ENCODE results near the gene COL4A3. TPM values are rescaled to one million over a fixed set of nuclear protein-coding genes. Genes with fewer than 3 reads are reported as not detected.

COL4A3 gene
- total RNA-seq, 1 experiment from 2014 or later, result 0.15 TPM

- no peak overlapping the region for H2BK12ac ChIP-seq (ENCODE audit: insufficient read length, low read depth, low read length)
- H3T11ph ChIP-seq (ENCODE audit: low read length), result no peak overlapping the region
- H4K8ac ChIP-seq (replicated peaks; ENCODE audit: insufficient read length, low read depth, low read length), result no peak overlapping the region
- H2BK20ac ChIP-seq (ENCODE audit: low read depth, low read length, poor library complexity, severe bottlenecking), result no peak overlapping the region
- no peak overlapping the region for H4K91ac ChIP-seq (ENCODE audit: insufficient read length, low read depth, low read length)
- no peak for DNase-seq
- no CpG with 5 or more reads among the region's 33 CpGs for WGBS (ENCODE audit: extremely low coverage, insufficient read length, low lambda C conversion rate)
- Mint-ChIP-seq H3K4me1 (peaks cover 6 to 10% of the 10 kb centered on the region in 2 experiments), H3K27me3 (ENCODE audit: low read depth) (no peaks in the 10 kb centered on the region), H3K9me3 (peaks cover 40 to 46% of the 10 kb centered on the region in 2 experiments), H3K36me3 (ENCODE audit: insufficient read depth in 1 of 3, low read depth in 3 of 3) (peaks cover 21 to 52% (median 36%) of the 10 kb centered on the region in 3 experiments), H3K4me3 (no peak overlapping the region), H3K27ac (no peak overlapping the region)
- no peak overlapping the region for H3K9ac ChIP-seq (ENCODE audit: extremely low read depth, insufficient read length, low read length)
- H3K79me1 ChIP-seq (ENCODE audit: insufficient read depth, low read depth, low read length, poor library complexity, severe bottlenecking), result no peaks in the 10 kb centered on the region
- no peak overlapping the region for H2AK5ac ChIP-seq (ENCODE audit: insufficient read length, low read length)
- no peaks in the 10 kb centered on the region for H4K20me1 ChIP-seq (ENCODE audit: control insufficient read depth, insufficient read depth, insufficient read length)
- no peak overlapping the region for H3K56ac ChIP-seq (ENCODE audit: insufficient read length, low read depth, low read length)
- no peak overlapping the region for H2AFZ ChIP-seq (ENCODE audit: low read length)
- no peaks in the 10 kb centered on the region for H3K79me2 ChIP-seq (ENCODE audit: insufficient read depth, low read length)
- TF ChIP-seq CTCF (conservative IDR thresholded peaks at IDR 0.05), result no peak
- H3K23ac ChIP-seq (ENCODE audit: insufficient read length, low read depth, low read length), result no peak overlapping the region
- H3K4ac ChIP-seq (ENCODE audit: low read depth, low read length), result no peak overlapping the region
- no peak overlapping the region for H2BK15ac ChIP-seq (ENCODE audit: low read depth, low read length)
- H3K27ac ChIP-seq (ENCODE audit: insufficient read length, low read depth, low read length), result no peak overlapping the region
- no peak overlapping the region for H2BK120ac ChIP-seq (ENCODE audit: low read depth, low read length, poor library complexity, severe bottlenecking)
- no peak overlapping the region for H3K14ac ChIP-seq (ENCODE audit: insufficient read depth, low read length)
- H2BK5ac ChIP-seq (ENCODE audit: insufficient read length, low read length), result no peak overlapping the region
- H3K4me1 ChIP-seq (ENCODE audit: insufficient read depth, low read length), result no peaks in the 10 kb centered on the region
- H3K9me3 ChIP-seq (ENCODE audit: control insufficient read depth, low read depth, low read length), result no peaks in the 10 kb centered on the region
- no peaks in the 10 kb centered on the region for H3K23me2 ChIP-seq (ENCODE audit: insufficient read length, low read depth, low read length, poor library complexity, severe bottlenecking)
- no peaks in the 10 kb centered on the region for H3K27me3 ChIP-seq (ENCODE audit: insufficient read depth, low read length)
- no peak overlapping the region for H3K18ac ChIP-seq (ENCODE audit: insufficient read length, low read depth, low read length)
- no peak overlapping the region for H3K4me2 ChIP-seq (ENCODE audit: insufficient read depth, insufficient read length, low read length)
- no peak overlapping the region for H4K5ac ChIP-seq (ENCODE audit: insufficient read length, low read depth, low read length)
Observed at GRCh38 chr2:227320305-227321094, 156.1 kb downstream of the COL4A3 start.
